ENCODE data around the gene PDK2. TPM values are rescaled to one million over a fixed set of nuclear protein-coding genes. Genes with fewer than 3 reads are reported as not detected.

PDK2 gene
- total RNA-seq, 1 experiment from 2014 or later: 31.9 TPM

- H3F3A ChIP-seq (ENCODE audit: low read length, unreplicated experiment): peaks cover 12% of the 10 kb centered on the region
- no peak overlapping the region for H2AFZ ChIP-seq (ENCODE audit: low read length)
- no peak overlapping the region for H3K9ac ChIP-seq (ENCODE audit: low read length)
- POLR2A ChIA-PET (ENCODE audit: unreplicated experiment): no interaction called here
- BruUV-seq (replicated peaks): no TSS peak
- H3K79me2 ChIP-seq (ENCODE audit: low read length): peaks cover 9% of the 10 kb centered on the region
- H3K36me3 ChIP-seq (ENCODE audit: low read depth, low read length): no peaks in the 10 kb centered on the region; the same call in 1 of the 2 replicates
- peaks cover 19% of the 10 kb centered on the region for H3K4me1 ChIP-seq (ENCODE audit: insufficient read depth, low read length)
- ATAC-seq (no peak), DNase-seq (no peak)
- TF ChIP-seq EZH2 (IDR thresholded peaks at IDR 0.05; ENCODE audit: low read length, unreplicated experiment) (no peak), EZH2phosphoT487 (IDR thresholded peaks at IDR 0.05; ENCODE audit: borderline replicate concordance, low read length) (no peak)
- TF ChIP-seq, protein P1, sequence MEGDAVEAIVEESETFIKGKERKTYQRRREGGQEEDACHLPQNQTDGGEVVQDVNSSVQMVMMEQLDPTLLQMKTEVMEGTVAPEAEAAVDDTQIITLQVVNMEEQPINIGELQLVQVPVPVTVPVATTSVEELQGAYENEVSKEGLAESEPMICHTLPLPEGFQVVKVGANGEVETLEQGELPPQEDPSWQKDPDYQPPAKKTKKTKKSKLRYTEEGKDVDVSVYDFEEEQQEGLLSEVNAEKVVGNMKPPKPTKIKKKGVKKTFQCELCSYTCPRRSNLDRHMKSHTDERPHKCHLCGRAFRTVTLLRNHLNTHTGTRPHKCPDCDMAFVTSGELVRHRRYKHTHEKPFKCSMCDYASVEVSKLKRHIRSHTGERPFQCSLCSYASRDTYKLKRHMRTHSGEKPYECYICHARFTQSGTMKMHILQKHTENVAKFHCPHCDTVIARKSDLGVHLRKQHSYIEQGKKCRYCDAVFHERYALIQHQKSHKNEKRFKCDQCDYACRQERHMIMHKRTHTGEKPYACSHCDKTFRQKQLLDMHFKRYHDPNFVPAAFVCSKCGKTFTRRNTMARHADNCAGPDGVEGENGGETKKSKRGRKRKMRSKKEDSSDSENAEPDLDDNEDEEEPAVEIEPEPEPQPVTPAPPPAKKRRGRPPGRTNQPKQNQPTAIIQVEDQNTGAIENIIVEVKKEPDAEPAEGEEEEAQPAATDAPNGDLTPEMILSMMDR (conservative IDR thresholded peaks at IDR 0.05; ENCODE audit: low read depth, low read length): no peak
- no peaks in the 10 kb centered on the region for H4K20me1 ChIP-seq (ENCODE audit: low read length)
- H3K9me2 ChIP-seq (replicated peaks; ENCODE audit: low read length): no peaks in the 10 kb centered on the region
- H3K9me3 ChIP-seq (ENCODE audit: low read length): no peaks in the 10 kb centered on the region
- CTCF ChIA-PET: interaction anchor here (0.6 kb wide), 1 partner anchor 43 kb away, joined by 5 read pairs; no protein-coding TSS in a partner anchor
- H3K27ac ChIP-seq (ENCODE audit: low read length): no peak overlapping the region
- intact Hi-C loops (cut with micrococcal nuclease): no loop called here
- no peak overlapping the region for H3K4me2 ChIP-seq (ENCODE audit: low read length)
- H3K27me3 ChIP-seq (ENCODE audit: low read length): no peaks in the 10 kb centered on the region
- H3K4me3 ChIP-seq (ENCODE audit: low read length): no peak overlapping the region
Observed at GRCh38 chr17:50097455-50097854, 2.3 kb downstream of the PDK2 start.

DNA sequence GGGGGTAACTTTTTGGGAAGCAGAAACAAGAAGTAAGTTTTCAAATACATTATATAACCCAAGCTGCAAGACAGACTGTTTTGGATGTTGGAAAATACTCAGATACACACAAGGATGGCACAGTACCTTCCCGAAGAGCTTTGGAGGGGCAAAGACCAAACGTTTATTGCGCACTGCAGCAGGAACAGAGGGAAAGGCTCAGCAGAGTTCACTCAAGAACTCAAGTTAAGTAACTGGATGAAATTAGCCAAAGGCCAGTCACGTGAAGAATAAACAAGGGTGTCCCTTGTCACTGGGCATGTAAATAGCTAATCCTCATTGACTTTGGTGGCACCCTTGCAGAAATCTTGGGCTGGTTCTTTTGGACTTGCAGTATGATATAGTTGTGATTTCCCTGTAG is 2.8 kb downstream of the PDK2 start:
- Histone ChIP-seq H3K9me3 (ENCODE audit: low read length) (no peaks in the 10 kb centered on the region), H2AFZ (ENCODE audit: low read length) (no peak overlapping the region), H3K4me3 (ENCODE audit: low read length) (no peak overlapping the region), H3K4me2 (ENCODE audit: low read length) (no peak overlapping the region), H3K4me1 (ENCODE audit: insufficient read depth, low read length) (peaks cover 19% of the 10 kb centered on the region), H3K27ac (ENCODE audit: low read length) (no peak overlapping the region), H3K9me2 (replicated peaks; ENCODE audit: low read length) (no peaks in the 10 kb centered on the region), H3K27me3 (ENCODE audit: low read length) (no peaks in the 10 kb centered on the region), H3K79me2 (ENCODE audit: low read length) (peaks cover 9% of the 10 kb centered on the region), H3F3A (ENCODE audit: low read length, unreplicated experiment) (peaks cover 12% of the 10 kb centered on the region), H4K20me1 (ENCODE audit: low read length) (no peaks in the 10 kb centered on the region), H3K36me3 (ENCODE audit: low read depth, low read length) (no peaks in the 10 kb centered on the region; the same call in 1 of the 2 replicates), H3K9ac (ENCODE audit: low read length) (no peak overlapping the region)
- no peak for DNase-seq
- ATAC-seq: no peak
- BruUV-seq (replicated peaks): no TSS peak
- POLR2A ChIA-PET (ENCODE audit: unreplicated experiment): no interaction called here
- TF ChIP-seq, protein P1 (conservative IDR thresholded peaks at IDR 0.05; ENCODE audit: low read depth, low read length): no peak
- TF ChIP-seq EZH2 (IDR thresholded peaks at IDR 0.05; ENCODE audit: low read length, unreplicated experiment) (no peak), EZH2phosphoT487 (IDR thresholded peaks at IDR 0.05; ENCODE audit: borderline replicate concordance, low read length) (no peak)
- CTCF ChIA-PET: no interaction called here
- intact Hi-C loops (cut with micrococcal nuclease): no loop called here

DNA sequence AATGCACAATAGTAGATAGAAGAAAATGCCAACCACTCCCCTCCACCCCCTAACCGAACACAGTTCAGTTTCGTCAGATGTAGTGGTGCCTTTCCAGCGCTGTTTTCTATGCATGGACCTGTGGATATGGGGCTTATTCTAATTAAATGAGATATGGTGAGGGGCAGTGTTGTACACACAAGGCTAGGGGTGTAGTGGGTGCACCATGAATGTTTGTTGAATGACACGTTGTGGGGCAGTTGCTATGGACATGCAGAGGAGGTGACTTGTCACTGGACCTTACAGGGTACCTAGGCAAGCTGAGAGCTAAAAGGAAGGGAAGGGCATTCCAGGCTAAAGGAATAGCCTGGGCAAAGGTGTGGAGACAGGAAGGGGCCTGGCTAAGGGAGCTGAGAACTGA is 3.4 kb downstream of the PDK2 start:
- no peak overlapping the region for H3K27ac ChIP-seq (ENCODE audit: low read length)
- no peak overlapping the region for H3K4me2 ChIP-seq (ENCODE audit: low read length)
- no peaks in the 10 kb centered on the region for H3K9me2 ChIP-seq (replicated peaks; ENCODE audit: low read length)
- no peak for ATAC-seq
- no peaks in the 10 kb centered on the region; the same call in 1 of the 2 replicates for H3K36me3 ChIP-seq (ENCODE audit: low read depth, low read length)
- CTCF ChIA-PET: no interaction called here
- no peaks in the 10 kb centered on the region for H3K9me3 ChIP-seq (ENCODE audit: low read length)
- peaks cover 19% of the 10 kb centered on the region for H3K4me1 ChIP-seq (ENCODE audit: insufficient read depth, low read length)
- BruUV-seq (replicated peaks): no TSS peak
- H3F3A ChIP-seq (ENCODE audit: low read length, unreplicated experiment): peaks cover 6% of the 10 kb centered on the region
- H3K27me3 ChIP-seq (ENCODE audit: low read length): no peaks in the 10 kb centered on the region
- H3K9ac ChIP-seq (ENCODE audit: low read length): no peak overlapping the region
- no peak overlapping the region for H2AFZ ChIP-seq (ENCODE audit: low read length)
- DNase-seq: no peak
- H4K20me1 ChIP-seq (ENCODE audit: low read length): no peaks in the 10 kb centered on the region
- POLR2A ChIA-PET (ENCODE audit: unreplicated experiment): no interaction called here
- intact Hi-C loops (cut with micrococcal nuclease): no loop called here
- no peak overlapping the region for H3K4me3 ChIP-seq (ENCODE audit: low read length)
- H3K79me2 ChIP-seq (ENCODE audit: low read length): peaks cover 9% of the 10 kb centered on the region
- TF ChIP-seq, protein P1 (conservative IDR thresholded peaks at IDR 0.05; ENCODE audit: low read depth, low read length): no peak
- no peak for TF ChIP-seq EZH2 (IDR thresholded peaks at IDR 0.05; ENCODE audit: low read length, unreplicated experiment)
- no peak for TF ChIP-seq EZH2phosphoT487 (IDR thresholded peaks at IDR 0.05; ENCODE audit: borderline replicate concordance, low read length)
